IMR-90 (cell line): ENCODE results near the gene SLC38A6. TPM values are rescaled to one million over a fixed set of nuclear protein-coding genes. Genes with fewer than 3 reads are reported as not detected.

Source experiments
- ATAC-seq: fragments of 200-7000 bp; cut with Tn5 transposase; 2 replicates; pipeline ENCODE4 v1.9.1; 2020; ENCODE audit warnings: low read depth, mild to moderate bottlenecking, moderate library complexity
- BruUV-seq: library from RNA; stranded (reverse); fragments of 400-500 nt; replicated peaks from 2 replicates; lab custom pipeline; 2021; lab: Mats Ljungman, UMichigan
- CTCF ChIA-PET: fragments of 300-600 bp; formaldehyde crosslinking; extraction: SDS; loops from one replicate; lab custom pipeline; 2021; ENCODE audit warnings: antibody characterized with exemption; lab: Yijun Ruan, JAX
- POLR2A ChIA-PET: fragments of 300-600 bp; sonication (Branson Sonifier 250); formaldehyde crosslinking; loops from one replicate; lab custom pipeline; 2022; ENCODE audit warnings: antibody characterized with exemption; ENCODE audit not compliant: unreplicated experiment; lab: Charles Lee
- DNase-seq: peaks from one replicate; pipeline ENCODE4 v3.0.0; 2013
- H2AFZ ChIP-seq: replicated peaks from 2 replicates; pipeline ENCODE3; 2013; ENCODE audit warnings: low read length, mild to moderate bottlenecking; ENCODE audit not compliant: poor library complexity
- H2AK5ac ChIP-seq: 2 replicates; pipeline ENCODE4 v1.6.1; 2013; ENCODE audit warnings: low read depth, low read length, inconsistent platforms
- H2AK9ac ChIP-seq: replicated peaks from 2 replicates; pipeline ENCODE3; 2013; ENCODE audit warnings: mild to moderate bottlenecking, low read depth, low read length, moderate library complexity; ENCODE audit not compliant: poor library complexity
- H2BK120ac ChIP-seq: 2 replicates; pipeline ENCODE4 v1.6.1; 2013; ENCODE audit warnings: low read depth, low read length, inconsistent platforms
- H2BK15ac ChIP-seq: 3 replicates; pipeline ENCODE4 v1.6.1; 2013; ENCODE audit warnings: low read depth, low read length, inconsistent platforms
- H2BK20ac ChIP-seq: 2 replicates; pipeline ENCODE4 v1.6.1; 2013; ENCODE audit warnings: low read depth, mild to moderate bottlenecking, inconsistent platforms, low read length, moderate library complexity
- H2BK5ac ChIP-seq: 2 replicates; pipeline ENCODE4 v1.6.1; 2013; ENCODE audit warnings: mild to moderate bottlenecking, low read depth, low read length, inconsistent platforms; ENCODE audit not compliant: poor library complexity, severe bottlenecking
- H3K14ac ChIP-seq: replicated peaks from 2 replicates; pipeline ENCODE4 v1.6.1; 2013; ENCODE audit warnings: low read depth, low read length, inconsistent platforms
- H3K18ac ChIP-seq: 2 replicates; pipeline ENCODE4 v1.6.1; 2013; ENCODE audit warnings: low read depth, low read length, control low read depth
- H3K23ac ChIP-seq: 2 replicates; pipeline ENCODE4 v1.6.1; 2013; ENCODE audit warnings: low read depth, low read length, inconsistent platforms
- H3K27ac ChIP-seq: 2 replicates; pipeline ENCODE4 v1.5.1; 2013; ENCODE audit warnings: mild to moderate bottlenecking, control low read depth, low read length; ENCODE audit not compliant: insufficient read depth
- H3K27me3 ChIP-seq: 2 replicates; pipeline ENCODE4 v1.6.1; 2013; ENCODE audit warnings: low read length; ENCODE audit not compliant: control insufficient read depth, insufficient read depth
- H3K36me3 ChIP-seq: 2 replicates; pipeline ENCODE4 v1.6.1; 2013; ENCODE audit warnings: low read length, mixed read lengths; ENCODE audit not compliant: control insufficient read depth, insufficient read depth
- H3K4ac ChIP-seq: 2 replicates; pipeline ENCODE4 v1.6.1; 2013; ENCODE audit warnings: low read depth, low read length, inconsistent platforms
- H3K4me1 ChIP-seq: 2 replicates; pipeline ENCODE4 v1.6.1; 2013; ENCODE audit warnings: low read length, mixed read lengths; ENCODE audit not compliant: control insufficient read depth, insufficient read depth
- H3K4me2 ChIP-seq: 2 replicates; pipeline ENCODE4 v1.6.1; 2013; ENCODE audit warnings: low read depth, mild to moderate bottlenecking, control low read depth, low read length, moderate library complexity
- H3K4me3 ChIP-seq: 2 replicates; pipeline ENCODE4 v1.5.1; 2013; ENCODE audit warnings: low read depth, mild to moderate bottlenecking, control low read depth, low read length, moderate library complexity; ENCODE audit not compliant: insufficient read depth
- H3K56ac ChIP-seq: 2 replicates; pipeline ENCODE4 v1.6.1; 2013; ENCODE audit warnings: low read length, inconsistent platforms; ENCODE audit not compliant: insufficient read depth; ENCODE audit errors: extremely low read depth
- H3K79me1 ChIP-seq, 2 experiments: 2 replicates each; pipeline ENCODE4 v1.6.1; 2013; ENCODE audit warnings: low read length in 2 of 2, inconsistent platforms in 1 of 2, low read depth in 1 of 2
- H3K9ac ChIP-seq: 2 replicates; pipeline ENCODE4 v1.6.1; 2013; ENCODE audit warnings: low read depth, low read length, control low read depth
- H3K9me1 ChIP-seq: 2 replicates; pipeline ENCODE4 v1.6.1; 2013; ENCODE audit warnings: low read length, inconsistent platforms; ENCODE audit not compliant: insufficient read depth
- H3K9me3 ChIP-seq: 2 replicates; pipeline ENCODE4 v1.6.1; 2013; ENCODE audit warnings: low read length; ENCODE audit not compliant: control insufficient read depth, insufficient read depth
- H4K20me1 ChIP-seq: 2 replicates; pipeline ENCODE4 v1.6.1; 2013; ENCODE audit warnings: low read length, inconsistent platforms; ENCODE audit not compliant: insufficient read depth
- H4K5ac ChIP-seq: 2 replicates; pipeline ENCODE4 v1.6.1; 2013; ENCODE audit warnings: mild to moderate bottlenecking, low read depth, low read length, control low read depth
- H4K8ac ChIP-seq, 2 experiments: 2 replicates each; pipeline ENCODE4 v1.6.1; 2013; ENCODE audit warnings: low read depth in 2 of 2, low read length in 2 of 2, control low read depth in 1 of 2, inconsistent platforms in 1 of 2
- H4K91ac ChIP-seq: 2 replicates; pipeline ENCODE4 v1.6.1; 2013; ENCODE audit warnings: low read depth, low read length, inconsistent platforms; ENCODE audit not compliant: insufficient read depth
- CTCF ChIP-seq: conservative IDR thresholded peaks from 2 replicates; pipeline ENCODE4 v1.5.1; 2012; ENCODE audit warnings: mild to moderate bottlenecking, low read depth, low read length, improper control_type of control experiment
- MXI1 ChIP-seq: IDR thresholded peaks from 2 replicates; pipeline ENCODE4 v1.6.1; 2012; ENCODE audit warnings: low read depth, mild to moderate bottlenecking, low read length, moderate library complexity, borderline replicate concordance
- NFE2L2 ChIP-seq: fragments of 150-350 bp; IDR thresholded peaks from 2 replicates; pipeline ENCODE4 v1.6.1; 2016; ENCODE audit warnings: low read depth, mild to moderate bottlenecking, low read length
- POLR2A ChIP-seq: IDR thresholded peaks from 2 replicates; pipeline ENCODE4 v1.6.1; 2012; ENCODE audit warnings: mild to moderate bottlenecking, low read depth, low read length
- RFX5 ChIP-seq: IDR thresholded peaks from 2 replicates; pipeline ENCODE4 v1.8.0; 2012; ENCODE audit warnings: low read depth, mild to moderate bottlenecking, low read length, moderate library complexity
- SMC3 ChIP-seq: fragments of 150-350 bp; IDR thresholded peaks from 2 replicates; pipeline ENCODE4 v1.6.1; 2016; ENCODE audit warnings: low read depth, mild to moderate bottlenecking, antibody characterized with exemption, low read length, moderate library complexity
- WGBS, 2 experiments: methylation state at CpG; one replicate each; pipeline versions ENCODE4 v1.1.5 to v1.1.7; 2013; ENCODE audit warnings: missing lambda C conversion rate in 2 of 2; ENCODE audit not compliant: insufficient read length in 1 of 2; ENCODE audit errors: extremely low coverage in 2 of 2; 5-methylcytosine and 5-hydroxymethylcytosine counted together
- dilution Hi-C: fragments of 300-500 bp; cut with HindIII; formaldehyde crosslinking; loops from one replicate; pipeline ENCODE4 v1.14.3; 2018; ENCODE audit warnings: low sequenced_read_pairs; ENCODE audit not compliant: unreplicated experiment
- in situ Hi-C: fragments of 300-500 bp; cut with MboI; formaldehyde crosslinking; loops from 3 replicates; pipeline ENCODE4 v1.14.3; 2019; ENCODE audit warnings: low sequenced_read_pairs, inconsistent platforms, mixed read lengths
- intact Hi-C: fragments of 100-400 bp; cut with micrococcal nuclease; formaldehyde crosslinking; loops from 2 replicates; pipeline ENCODE4 v1.10.0; 2022
- polyA plus RNA-seq, 3 experiments: library from polyadenylated mRNA; depleted of rRNA; stranded (reverse); fragments of >200 nt; gene quantifications; 2 replicates each; pipeline ENCODE4 v1.2.3, GENCODE V29; 2012; ENCODE audit warnings: low replicate concordance in 1 of 3
- total RNA-seq: library from RNA; depleted of rRNA; stranded (reverse); fragments of >200 nt; gene quantifications from 2 replicates; pipeline ENCODE4 v1.2.3, GENCODE V29; 2012

Gene SLC38A6
- total and polyA plus RNA-seq, 2 of the 4 experiments (the other 2 are of a cell fraction), result 15.5 to 18.3 TPM

- Histone ChIP-seq H3K4me3 (no peak overlapping the region), H4K20me1 (no peaks in the 10 kb centered on the region), H3K4me1 (no peaks in the 10 kb centered on the region; the same call in 1 of the 2 replicates), H2BK15ac (no peak overlapping the region), H3K4me2 (no peak overlapping the region), H2BK120ac (no peak overlapping the region), H3K36me3 (peaks cover 14% of the 10 kb centered on the region), H4K5ac (no peak overlapping the region), H3K4ac (no peak overlapping the region), H3K14ac (no peak overlapping the region), H3K23ac (no peak overlapping the region), H3K27me3 (no peaks in the 10 kb centered on the region), H3K9me1 (peaks cover 3% of the 10 kb centered on the region; the same call in 1 of the 2 replicates), H4K8ac (no peak overlapping the region), H2AK5ac (no peak overlapping the region), H3K9me3 (no peaks in the 10 kb centered on the region), H3K18ac (no peak overlapping the region), H2AK9ac (no peak overlapping the region), H3K9ac (no peak overlapping the region), H2BK20ac (no peak overlapping the region), H4K91ac (no peak overlapping the region), H3K79me1 (peaks cover 16 to 61% of the 10 kb centered on the region in 2 experiments), H3K56ac (no peak overlapping the region), H2AFZ (no peak overlapping the region), H2BK5ac (no peak overlapping the region), H3K27ac (no peak overlapping the region)
- dilution Hi-C loops (no loop called here), in situ Hi-C loops (loop anchor here (5.0 to 25.0 kb wide), 3 partner anchors 262 to 347 kb away; partner anchors contain the start of genes SIX1 and SIX4), intact Hi-C loops (loop anchor here (5.0 kb wide), 2 partner anchors 43 to 118 kb away; no protein-coding TSS in a partner anchor)
- ATAC-seq (no peak), DNase-seq (no peak)
- WGBS, 2 experiments, result no CpG with 5 or more reads among the region's 1 CpG
- no TSS peak for BruUV-seq
- ChIA-PET CTCF (no interaction called here), POLR2A (no interaction called here)
- TF ChIP-seq POLR2A (no peak), CTCF (no peak), NFE2L2 (no peak), SMC3 (no peak), RFX5 (no peak), MXI1 (no peak)
Observed at GRCh38 chr14:60984196-60984595, 3.2 kb downstream of the SLC38A6 start.
